ENCODE data around the gene RNASE13.

- TF ChIP-seq EZH2phosphoT487 (IDR thresholded peaks at IDR 0.05; ENCODE audit: insufficient read depth, low read depth) = no peak
- no peak for TF ChIP-seq EZH2 (IDR thresholded peaks at IDR 0.05; ENCODE audit: insufficient read depth, poor library complexity, severe bottlenecking)
Observed at GRCh38 chr14:20986811-20987210, 47.8 kb downstream of the RNASE13 start.

Measured in GM23248 (cell line).